ENCODE measurements around the gene SCTR. TPM values are rescaled to one million over a fixed set of nuclear protein-coding genes. Genes with fewer than 3 reads are reported as not detected.
"Not testable (repeated sequence)": the region's sequence is repeated elsewhere in the genome, so short reads cannot be mapped to it uniquely, and the experiment has no call there.

SCTR gene
- total RNA-seq, 1 donor from 2014 or later: 6.2 TPM

GRCh38 chr2:119415630-119416029 lies 108.7 kb downstream of the SCTR start:
- DNase-seq (ENCODE audit: low read depth): peak; percentile 63

DNA sequence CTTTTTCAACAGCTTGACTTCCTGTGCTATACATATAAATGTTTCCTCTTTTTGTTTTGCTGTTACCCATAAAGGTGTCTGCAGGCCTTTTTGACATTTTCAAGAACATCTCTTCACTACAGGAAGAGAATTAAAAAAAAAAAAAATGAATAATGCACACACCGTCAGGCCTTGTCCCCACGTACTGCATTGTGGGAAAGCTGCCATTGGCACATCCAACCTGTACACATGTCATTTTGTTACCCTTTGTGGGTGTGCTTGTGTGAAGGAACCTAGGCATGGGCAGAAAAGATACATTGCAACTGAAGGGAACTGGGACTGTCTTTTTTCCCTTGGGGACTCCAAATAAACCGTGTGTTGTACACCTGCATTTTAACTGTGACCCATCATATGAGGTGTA lies 109.4 kb downstream of the SCTR start:
- DNase-seq (ENCODE audit: low read depth): no peak

- no peak for DNase-seq (ENCODE audit: low read depth)
Measured at GRCh38 chr2:119409506-119409905, 114.8 kb downstream of the SCTR start.

GRCh38 chr2:119408221-119408619 lies 116.1 kb downstream of the SCTR start:
- peak; percentile 13 for DNase-seq (ENCODE audit: low read depth)

GRCh38 chr2:119407430-119408220 lies 116.7 kb downstream of the SCTR start:
- DNase-seq (ENCODE audit: low read depth): peak; percentile 57

- DNase-seq (ENCODE audit: low read depth): no peak
Measured at GRCh38 chr2:119405151-119405550, 119.1 kb downstream of the SCTR start.

DNA sequence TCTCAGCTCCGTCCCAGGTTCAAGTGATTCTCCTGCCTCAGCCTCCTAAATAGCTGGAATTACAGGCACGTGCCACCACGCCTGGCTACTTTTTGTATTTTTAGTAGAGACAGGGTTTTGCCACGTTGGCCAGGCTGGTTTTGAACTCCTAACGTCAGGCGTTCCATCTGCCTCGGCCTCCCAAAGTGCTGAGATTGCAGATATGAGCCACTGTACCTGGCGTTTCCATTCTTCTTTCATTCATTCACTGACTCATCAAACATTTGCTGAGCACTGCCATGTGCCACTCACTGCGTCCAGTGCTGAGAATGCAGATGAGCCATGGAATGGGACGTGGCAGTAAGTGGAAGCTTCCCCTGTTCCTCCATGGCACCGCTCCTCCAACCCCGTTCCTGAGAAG lies 120.7 kb downstream of the SCTR start:
- not testable (repeated sequence) for DNase-seq (ENCODE audit: low read depth)

GRCh38 chr2:119402645-119403560 lies 121.4 kb downstream of the SCTR start:
- peak; percentile 38 for DNase-seq (ENCODE audit: low read depth)

- DNase-seq (ENCODE audit: low read depth): no peak
Measured at GRCh38 chr2:119402106-119402505, 122.2 kb downstream of the SCTR start.

GRCh38 chr2:119397196-119397595 lies 127.1 kb downstream of the SCTR start:
- no peak for DNase-seq (ENCODE audit: low read depth)

GRCh38 chr2:119393971-119394748 lies 130.1 kb downstream of the SCTR start:
- no peak for DNase-seq (ENCODE audit: low read depth)

Other genes with a start within 250 kb of the SCTR start
- 5.9 and 7.5 TPM in 2 replicates for gene C2orf76, start 157.6 kb downstream of the SCTR start, total RNA-seq
- 103 and 126 TPM in 2 replicates for gene DBI, start 157.5 kb downstream of the SCTR start, total RNA-seq
- 0.69 and 11.4 TPM in 2 replicates for gene TMEM37, start 92.6 kb downstream of the SCTR start, total RNA-seq
- 2.1 and 22.9 TPM in 2 replicates for gene CFAP221, start 20.0 kb upstream of the SCTR start, total RNA-seq
- gene TMEM177, start 154.7 kb upstream of the SCTR start, total RNA-seq: 9.6 and 13.0 TPM in 2 replicates
- gene PTPN4, start 235.4 kb upstream of the SCTR start, total RNA-seq: 18.6 and 38.9 TPM in 2 replicates